SK-N-SH (cell line): ENCODE results near the gene IL17RC. TPM values are rescaled to one million over a fixed set of nuclear protein-coding genes. Genes with fewer than 3 reads are reported as not detected.
A peak's percentile ranks its signal among the peaks of the same experiment; 100 is the strongest.

ENCODE experiments used
- CTCF ChIA-PET: fragments of 300-600, 350-600 bp; formaldehyde crosslinking; extraction: SDS; loops from one replicate; lab custom pipeline; 2021; lab: Yijun Ruan, JAX
- POLR2A ChIA-PET: fragments of 350-600 bp; sonication (Branson Sonifier 250); formaldehyde crosslinking; extraction: SDS; loops from one replicate; lab custom pipeline; 2020; ENCODE audit warnings: antibody characterized with exemption, inconsistent platforms; lab: Yijun Ruan, JAX
- DNase-seq: peaks from one replicate; pipeline ENCODE4 v3.0.0; 2012
- H2AFZ ChIP-seq: fragments of 200-600 bp; sonication (generic); 2 replicates; pipeline ENCODE4 v1.8.1; 2016; ENCODE audit warnings: antibody characterized with exemption, mild to moderate bottlenecking, low read depth
- H3F3A ChIP-seq: fragments of 200-600 bp; sonication (generic); replicated peaks from 2 replicates; pipeline ENCODE3; 2016; ENCODE audit warnings: antibody characterized with exemption, mild to moderate bottlenecking; ENCODE audit not compliant: insufficient read depth
- H3K27ac ChIP-seq, 2 experiments: fragments of 200-500 bp in 1 of 2; fragments of 200-600 bp in 1 of 2; sonication (Bioruptor generic) in 1 of 2; sonication (generic), shearing (Covaris generic) in 1 of 2; 2 replicates each; pipeline versions ENCODE4 v1.5.1 to v1.6.1; 2014 to 2016; ENCODE audit warnings: low read depth in 2 of 2, inconsistent platforms in 1 of 2, low read length in 1 of 2, mild to moderate bottlenecking in 1 of 2, mixed read lengths in 1 of 2
- H3K27me3 ChIP-seq: fragments of 200-600 bp; sonication (generic), shearing (Covaris generic); 2 replicates; pipeline ENCODE4 v1.6.1; 2016; ENCODE audit warnings: mixed run types; ENCODE audit not compliant: insufficient read depth
- H3K36me3 ChIP-seq, 2 experiments: fragments of 200-500 bp in 1 of 2; fragments of 200-600 bp in 1 of 2; sonication (Bioruptor generic) in 1 of 2; sonication (generic) in 1 of 2; replicated peaks in 1 of 2; 2 replicates each; pipeline versions ENCODE3 to v1.5.1; 2014 to 2016; ENCODE audit warnings: low read length in 1 of 2, mild to moderate bottlenecking in 1 of 2; ENCODE audit not compliant: insufficient read depth in 2 of 2, control insufficient read depth in 1 of 2
- H3K4me1 ChIP-seq, 2 experiments: fragments of 200-500 bp in 1 of 2; fragments of 200-600 bp in 1 of 2; sonication (Bioruptor generic) in 1 of 2; sonication (generic), shearing (Covaris generic) in 1 of 2; 2 replicates each; pipeline versions ENCODE4 v1.5.1 to v1.6.1; 2014 to 2016; ENCODE audit warnings: low read depth in 1 of 2, low read length in 1 of 2, mixed run types in 1 of 2; ENCODE audit not compliant: insufficient read depth in 2 of 2, control insufficient read depth in 1 of 2
- H3K4me2 ChIP-seq: fragments of 200-600 bp; sonication (generic), shearing (Covaris generic); 2 replicates; pipeline ENCODE4 v1.6.1; 2017; ENCODE audit warnings: mixed run types
- H3K4me3 ChIP-seq, 2 experiments: fragments of 200-500 bp in 1 of 2; fragments of 200-600 bp in 1 of 2; sonication (Bioruptor generic) in 1 of 2; sonication (generic), shearing (Covaris generic) in 1 of 2; 2 replicates each; pipeline versions ENCODE4 v1.5.1 to v1.8.1; 2014 to 2016; ENCODE audit warnings: low read depth in 2 of 2, inconsistent platforms in 1 of 2, low read length in 1 of 2, mild to moderate bottlenecking in 1 of 2, mixed read lengths in 1 of 2, moderate library complexity in 1 of 2
- H3K79me2 ChIP-seq: fragments of 200-600 bp; sonication (generic); 2 replicates; pipeline ENCODE4 v1.8.1; 2017; ENCODE audit warnings: mild to moderate bottlenecking; ENCODE audit not compliant: insufficient read depth
- H3K9ac ChIP-seq: fragments of 200-600 bp; sonication (generic); 2 replicates; pipeline ENCODE4 v1.6.1; 2017; ENCODE audit warnings: mixed run types
- H3K9me2 ChIP-seq: fragments of 200-600 bp; sonication (generic); 2 replicates; pipeline ENCODE4 v1.6.1; 2017; ENCODE audit warnings: mixed run types
- H3K9me3 ChIP-seq: fragments of 200-600 bp; sonication (generic); 2 replicates; pipeline ENCODE4 v1.6.1; 2017; ENCODE audit warnings: mixed run types, mild to moderate bottlenecking, moderate library complexity
- H4K20me1 ChIP-seq: fragments of 200-600 bp; sonication (generic); 2 replicates; pipeline ENCODE4 v1.6.1; 2017; ENCODE audit warnings: mild to moderate bottlenecking, mixed run types; ENCODE audit not compliant: insufficient read depth
- CHD2 ChIP-seq: fragments of 150-350 bp; IDR thresholded peaks from 2 replicates; pipeline ENCODE4 v1.6.1; 2018; ENCODE audit warnings: low read length; ENCODE audit not compliant: partially characterized antibody
- ELF1 ChIP-seq: IDR thresholded peaks from 2 replicates; pipeline ENCODE4 v1.4.0; 2012
- EP300 ChIP-seq, 2 experiments: IDR thresholded peaks; 2 replicates each; pipeline versions ENCODE4 v1.4.0 to v1.6.1; 2012; ENCODE audit warnings: borderline replicate concordance in 1 of 2, low read depth in 1 of 2, low read length in 1 of 2
- FOXJ3 ChIP-seq: sonication (generic); formaldehyde crosslinking; IDR thresholded peaks from 2 replicates; pipeline ENCODE4 v1.5.1; 2020; ENCODE audit warnings: mild to moderate bottlenecking, missing genetic modification reagents
- FOXM1 ChIP-seq: IDR thresholded peaks from 2 replicates; pipeline ENCODE4 v1.4.0; 2012; ENCODE audit warnings: low read depth, mild to moderate bottlenecking
- GABPA ChIP-seq: IDR thresholded peaks from 2 replicates; pipeline ENCODE4 v1.4.0; 2012; ENCODE audit warnings: low read depth, mild to moderate bottlenecking
- NRF1 ChIP-seq: IDR thresholded peaks from 2 replicates; pipeline ENCODE4 v1.6.1; 2012; ENCODE audit warnings: low read depth, mild to moderate bottlenecking, low read length
- POLR2AphosphoS5 ChIP-seq: IDR thresholded peaks from 2 replicates; pipeline ENCODE4 v1.6.1; 2012; ENCODE audit warnings: low read depth, low read length
- SMC3 ChIP-seq: IDR thresholded peaks from 2 replicates; pipeline ENCODE4 v1.6.1; 2012; ENCODE audit warnings: low read depth, low read length, improper control_type of control experiment
- WGBS: methylation state at CpG from one replicate; pipeline ENCODE4 v1.1.6; 2017; ENCODE audit warnings: low lambda C conversion rate; 5-methylcytosine and 5-hydroxymethylcytosine counted together
- polyA plus RNA-seq, 3 experiments: library from polyadenylated mRNA; depleted of rRNA; stranded (reverse); fragments of >200 nt; gene quantifications; 2 replicates each; pipeline ENCODE4 v1.2.3, GENCODE V29; 2012
- TF ChIP-seq, protein P1 (sequence below): fragments of 150-350 bp; IDR thresholded peaks from 2 replicates; pipeline ENCODE4 v1.6.1; 2017; ENCODE audit warnings: antibody characterized with exemption, low read length, low read depth, borderline replicate concordance
- TF ChIP-seq, protein P2 (sequence below): fragments of 200-600 bp; sonication (generic); IDR thresholded peaks from 2 replicates; pipeline ENCODE4 v1.6.1; 2017; ENCODE audit warnings: antibody characterized with exemption, mild to moderate bottlenecking, moderate library complexity
- TF ChIP-seq, protein P3 (sequence below): IDR thresholded peaks from 2 replicates; pipeline ENCODE4 v1.4.0; 2012; ENCODE audit warnings: low read depth, borderline replicate concordance

The IL17RC gene
- polyA plus RNA-seq, 1 of the 3 experiments (the other 2 are of a cell fraction), result 17.3 TPM

DNA sequence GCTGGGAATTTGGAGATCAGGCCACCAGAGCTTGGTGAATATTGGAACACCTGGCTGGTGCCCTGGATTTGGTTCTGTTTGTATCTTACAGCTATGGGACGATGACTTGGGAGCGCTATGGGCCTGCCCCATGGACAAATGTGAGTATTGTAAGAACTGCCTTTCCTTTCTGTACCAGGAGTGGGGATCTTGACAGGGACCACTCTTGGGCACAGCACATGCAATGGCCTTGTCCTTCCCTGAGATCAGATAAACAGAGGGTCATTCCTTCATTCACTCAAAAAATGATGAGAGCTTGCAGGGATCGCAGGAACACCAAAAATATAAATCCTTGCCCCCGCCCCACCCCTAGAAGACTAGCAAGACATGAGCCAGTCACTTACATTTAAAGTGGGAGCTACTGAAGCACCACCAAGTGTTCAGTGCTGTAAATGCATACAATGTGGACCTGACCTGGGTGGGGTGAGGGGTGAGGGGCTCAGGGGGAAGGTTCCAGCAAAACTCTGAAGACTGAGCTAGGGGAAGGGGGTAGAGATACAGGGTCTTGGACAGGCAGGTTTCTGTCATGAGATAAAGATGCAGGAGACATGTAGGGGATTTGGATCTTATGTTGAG lies 14.0 kb downstream of the IL17RC start:
- H3K4me3 ChIP-seq, result no peak overlapping the region
- TF ChIP-seq, protein P1, sequence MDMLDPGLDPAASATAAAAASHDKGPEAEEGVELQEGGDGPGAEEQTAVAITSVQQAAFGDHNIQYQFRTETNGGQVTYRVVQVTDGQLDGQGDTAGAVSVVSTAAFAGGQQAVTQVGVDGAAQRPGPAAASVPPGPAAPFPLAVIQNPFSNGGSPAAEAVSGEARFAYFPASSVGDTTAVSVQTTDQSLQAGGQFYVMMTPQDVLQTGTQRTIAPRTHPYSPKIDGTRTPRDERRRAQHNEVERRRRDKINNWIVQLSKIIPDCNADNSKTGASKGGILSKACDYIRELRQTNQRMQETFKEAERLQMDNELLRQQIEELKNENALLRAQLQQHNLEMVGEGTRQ, result no peak
- TF ChIP-seq, protein P2, sequence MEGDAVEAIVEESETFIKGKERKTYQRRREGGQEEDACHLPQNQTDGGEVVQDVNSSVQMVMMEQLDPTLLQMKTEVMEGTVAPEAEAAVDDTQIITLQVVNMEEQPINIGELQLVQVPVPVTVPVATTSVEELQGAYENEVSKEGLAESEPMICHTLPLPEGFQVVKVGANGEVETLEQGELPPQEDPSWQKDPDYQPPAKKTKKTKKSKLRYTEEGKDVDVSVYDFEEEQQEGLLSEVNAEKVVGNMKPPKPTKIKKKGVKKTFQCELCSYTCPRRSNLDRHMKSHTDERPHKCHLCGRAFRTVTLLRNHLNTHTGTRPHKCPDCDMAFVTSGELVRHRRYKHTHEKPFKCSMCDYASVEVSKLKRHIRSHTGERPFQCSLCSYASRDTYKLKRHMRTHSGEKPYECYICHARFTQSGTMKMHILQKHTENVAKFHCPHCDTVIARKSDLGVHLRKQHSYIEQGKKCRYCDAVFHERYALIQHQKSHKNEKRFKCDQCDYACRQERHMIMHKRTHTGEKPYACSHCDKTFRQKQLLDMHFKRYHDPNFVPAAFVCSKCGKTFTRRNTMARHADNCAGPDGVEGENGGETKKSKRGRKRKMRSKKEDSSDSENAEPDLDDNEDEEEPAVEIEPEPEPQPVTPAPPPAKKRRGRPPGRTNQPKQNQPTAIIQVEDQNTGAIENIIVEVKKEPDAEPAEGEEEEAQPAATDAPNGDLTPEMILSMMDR, result peak; percentile 24
- TF ChIP-seq, protein P3, sequence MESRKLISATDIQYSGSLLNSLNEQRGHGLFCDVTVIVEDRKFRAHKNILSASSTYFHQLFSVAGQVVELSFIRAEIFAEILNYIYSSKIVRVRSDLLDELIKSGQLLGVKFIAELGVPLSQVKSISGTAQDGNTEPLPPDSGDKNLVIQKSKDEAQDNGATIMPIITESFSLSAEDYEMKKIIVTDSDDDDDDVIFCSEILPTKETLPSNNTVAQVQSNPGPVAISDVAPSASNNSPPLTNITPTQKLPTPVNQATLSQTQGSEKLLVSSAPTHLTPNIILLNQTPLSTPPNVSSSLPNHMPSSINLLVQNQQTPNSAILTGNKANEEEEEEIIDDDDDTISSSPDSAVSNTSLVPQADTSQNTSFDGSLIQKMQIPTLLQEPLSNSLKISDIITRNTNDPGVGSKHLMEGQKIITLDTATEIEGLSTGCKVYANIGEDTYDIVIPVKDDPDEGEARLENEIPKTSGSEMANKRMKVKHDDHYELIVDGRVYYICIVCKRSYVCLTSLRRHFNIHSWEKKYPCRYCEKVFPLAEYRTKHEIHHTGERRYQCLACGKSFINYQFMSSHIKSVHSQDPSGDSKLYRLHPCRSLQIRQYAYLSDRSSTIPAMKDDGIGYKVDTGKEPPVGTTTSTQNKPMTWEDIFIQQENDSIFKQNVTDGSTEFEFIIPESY, result no peak
- TF ChIP-seq SMC3 (0 out of 2 replicates have a peak, but pooled peaks have one; percentile 8), CHD2 (no peak), FOXJ3 (CRISPR knock-in tag) (no peak)

DNA sequence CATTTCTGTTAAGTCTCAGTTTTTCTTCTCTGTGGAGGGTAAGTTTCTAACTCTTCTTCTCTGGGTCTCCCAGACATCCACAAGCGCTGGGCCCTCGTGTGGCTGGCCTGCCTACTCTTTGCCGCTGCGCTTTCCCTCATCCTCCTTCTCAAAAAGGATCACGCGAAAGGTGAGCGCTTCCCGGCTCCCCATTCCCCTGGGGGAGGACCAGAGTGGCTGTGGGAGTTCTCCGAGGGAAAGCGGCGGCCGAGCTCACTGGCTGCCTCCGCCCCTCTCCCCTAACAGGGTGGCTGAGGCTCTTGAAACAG lies 15.6 kb downstream of the IL17RC start:
- Histone ChIP-seq H3K4me1 (peaks cover 12 to 19% of the 10 kb centered on the region in 2 experiments), H3K9me3 (no peaks in the 10 kb centered on the region), H3K27ac (peak overlapping the region; percentile 88 to 91), H3K4me2 (peak overlapping the region; percentile 92), H3K4me3 (peak overlapping the region; percentile 75 to 83), H3F3A (peaks cover 9% of the 10 kb centered on the region), H3K27me3 (no peaks in the 10 kb centered on the region), H3K36me3 (peaks cover 6 to 19% of the 10 kb centered on the region in 2 experiments), H3K9me2 (no peaks in the 10 kb centered on the region), H3K9ac (peak overlapping the region; percentile 83), H3K79me2 (peaks cover 20% of the 10 kb centered on the region; the same call in 1 of the 2 replicates), H2AFZ (peak overlapping the region; percentile 93), H4K20me1 (no peaks in the 10 kb centered on the region)
- WGBS, result 20% methylated on average over 13 of the region's 13 CpGs
- DNase-seq, result no peak
- POLR2A ChIA-PET, result interaction anchor here (0.6 to 3.8 kb wide), 13 partner anchors 9 to 425 kb away, joined by 3 to 58 read pairs (median 4); partner anchors contain the start of genes EMC3, FANCD2, JAGN1 and PRRT3
- CTCF ChIA-PET, result interaction anchor here (0.7 to 5.5 kb wide), 23 partner anchors 9 to 390 kb away, joined by 3 to 38 read pairs (median 4); partner anchors contain the start of genes ARPC4, CIDEC, FANCD2 and IL17RC
- TF ChIP-seq ELF1 (no peak), POLR2AphosphoS5 (no peak), SMC3 (no peak), EP300 (IDR thresholded peaks at IDR 0.05; ENCODE audit: borderline replicate concordance in 1 of 2, low read depth in 1 of 2, low read length in 1 of 2) (no peak), NRF1 (no peak), FOXM1 (no peak), FOXJ3 (CRISPR knock-in tag) (0 out of 2 replicates have a peak, but pooled peaks have one; percentile 28), GABPA (peak; percentile 42; the same call in 1 of the 2 replicates)

More for the DNA sequence above, 14.0 kb downstream of the IL17RC start:
- peak; percentile 63 for DNase-seq
- ChIA-PET POLR2A (interaction anchor here (1.1 to 1.3 kb wide), 2 partner anchors 15 to 28 kb away, joined by 3 read pairs; partner anchors contain the start of gene IL17RE), CTCF (interaction anchor here (0.8 to 5.5 kb wide), 12 partner anchors 10 to 578 kb away, joined by 3 to 38 read pairs (median 4); partner anchors contain the start of genes IL17RC, RPUSD3 and TTLL3)
- no peak overlapping the region for H3K9ac ChIP-seq
- H4K20me1 ChIP-seq, result no peaks in the 10 kb centered on the region
- no peak overlapping the region for H3K4me2 ChIP-seq
- no peak overlapping the region for H2AFZ ChIP-seq
- no peaks in the 10 kb centered on the region for H3K27me3 ChIP-seq
- peaks cover 19% of the 10 kb centered on the region; the same call in 1 of the 2 replicates for H3K79me2 ChIP-seq
- H3K9me3 ChIP-seq, result no peaks in the 10 kb centered on the region
- H3K9me2 ChIP-seq, result no peaks in the 10 kb centered on the region
- peaks cover 12 to 16% of the 10 kb centered on the region in 2 experiments for H3K4me1 ChIP-seq
- peaks cover 9% of the 10 kb centered on the region for H3F3A ChIP-seq
- peaks cover 0 to 11% of the 10 kb centered on the region in 2 experiments for H3K36me3 ChIP-seq
- H3K27ac ChIP-seq, result no peak overlapping the region
- WGBS, result 94% methylated on average over 4 of the region's 4 CpGs
